Measurements from ENCODE around the gene HOXC10.

DNA sequence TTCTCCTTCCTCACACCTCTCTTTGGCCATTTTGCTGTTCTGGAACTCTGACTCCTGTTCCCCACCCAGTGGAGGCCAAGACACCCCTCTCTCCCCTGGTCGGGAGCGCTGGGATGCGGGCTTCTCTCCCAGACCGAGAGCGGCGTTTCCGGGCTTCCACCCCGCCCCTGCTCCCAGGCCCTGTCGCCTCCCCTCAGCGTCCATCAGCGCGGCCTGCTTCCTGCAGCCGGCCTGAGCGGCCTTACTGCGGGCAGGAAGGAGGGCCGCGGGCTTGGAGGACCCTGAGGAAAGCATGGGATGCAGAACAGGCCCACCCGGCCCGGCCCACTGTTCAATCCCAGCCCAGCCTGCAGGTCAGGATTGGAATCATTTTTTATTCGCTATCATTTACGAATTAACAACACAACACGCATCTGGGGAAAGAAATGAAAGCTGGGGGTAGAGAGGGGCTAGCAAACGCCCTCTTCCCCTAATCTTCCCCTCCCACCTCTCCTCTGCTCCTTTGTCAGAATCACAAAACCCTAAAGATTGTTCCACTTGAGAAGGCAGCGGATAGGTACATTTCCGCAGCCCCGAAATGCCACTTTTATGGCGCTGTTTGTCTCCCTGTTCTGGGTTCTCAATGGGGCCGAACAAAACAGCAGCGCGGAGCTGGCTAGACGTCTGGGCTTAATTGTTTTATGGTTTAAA is 20.0 kb downstream of the HOXC10 start:
- TF ChIP-seq CTCF (IDR thresholded peaks at IDR 0.05) (no peak), POLR2A (IDR thresholded peaks at IDR 0.05) (no peak)
